KMS-11 (cell line): ENCODE results near the gene ANKRD44.

Experiments used
- H2AFZ ChIP-seq: fragments of 200-600 bp; sonication (generic); 2 replicates; pipeline ENCODE4 v1.6.1; 2016; ENCODE audit warnings: antibody characterized with exemption, mixed run types, low read depth
- H3K27ac ChIP-seq: fragments of 200-600 bp; sonication (generic); 2 replicates; pipeline ENCODE4 v1.6.1; 2016; ENCODE audit warnings: mild to moderate bottlenecking, mixed run types
- H3K27me3 ChIP-seq: fragments of 200-600 bp; sonication (generic); 2 replicates; pipeline ENCODE4 v1.6.1; 2017; ENCODE audit warnings: mild to moderate bottlenecking, low read depth, mixed run types, moderate library complexity; ENCODE audit not compliant: insufficient read depth
- H3K36me3 ChIP-seq: fragments of 200-600 bp; sonication (generic); 2 replicates; pipeline ENCODE4 v1.6.1; 2017; ENCODE audit warnings: mild to moderate bottlenecking, mixed run types; ENCODE audit not compliant: insufficient read depth
- H3K4me1 ChIP-seq: fragments of 200-600 bp; sonication (generic); 2 replicates; pipeline ENCODE4 v1.6.1; 2016; ENCODE audit warnings: mild to moderate bottlenecking, low read depth, mixed run types; ENCODE audit not compliant: poor library complexity, severe bottlenecking
- H3K4me2 ChIP-seq: fragments of 200-600 bp; sonication (generic); 2 replicates; pipeline ENCODE4 v1.7.0; 2016; ENCODE audit warnings: mild to moderate bottlenecking, mixed run types
- H3K4me3 ChIP-seq: fragments of 200-600 bp; sonication (generic); IDR thresholded peaks from 2 replicates; pipeline ENCODE4 v1.6.1; 2017; ENCODE audit warnings: low read depth, low read length, mixed read lengths; ENCODE audit not compliant: insufficient read depth
- H3K79me2 ChIP-seq: fragments of 200-600 bp; sonication (generic); 2 replicates; pipeline ENCODE4 v1.6.1; 2016; ENCODE audit warnings: low read depth, mixed run types; ENCODE audit not compliant: insufficient read depth
- H3K9ac ChIP-seq: fragments of 200-600 bp; sonication (generic); 2 replicates; pipeline ENCODE4 v1.6.1; 2016; ENCODE audit warnings: mild to moderate bottlenecking, mixed run types
- H4K20me1 ChIP-seq: fragments of 200-600 bp; sonication (generic); 2 replicates; pipeline ENCODE4 v1.6.1; 2016; ENCODE audit warnings: mild to moderate bottlenecking, mixed run types; ENCODE audit not compliant: insufficient read depth
- CTCF ChIP-seq: fragments of 200-600 bp; sonication (generic); conservative IDR thresholded peaks from 2 replicates; pipeline ENCODE4 v1.6.1; 2017; ENCODE audit warnings: low read depth, mild to moderate bottlenecking, antibody characterized with exemption, low read length, moderate library complexity, mixed read lengths

ANKRD44 gene

GRCh38 chr2:197149546-197149945, 161.0 kb downstream of the ANKRD44 start:
- Histone ChIP-seq H3K79me2 (no peaks in the 10 kb centered on the region), H3K27ac (no peak overlapping the region), H3K9ac (no peak overlapping the region), H3K4me3 (no peak overlapping the region), H4K20me1 (no peaks in the 10 kb centered on the region), H2AFZ (no peak overlapping the region), H3K27me3 (no peaks in the 10 kb centered on the region), H3K36me3 (no peaks in the 10 kb centered on the region), H3K4me2 (no peak overlapping the region), H3K4me1 (no peaks in the 10 kb centered on the region)
- TF ChIP-seq CTCF: no peak

- no peak for TF ChIP-seq CTCF
- Histone ChIP-seq H3K4me3 (no peak overlapping the region), H3K79me2 (no peaks in the 10 kb centered on the region), H2AFZ (no peak overlapping the region), H3K36me3 (no peaks in the 10 kb centered on the region), H3K9ac (no peak overlapping the region), H3K4me1 (no peaks in the 10 kb centered on the region), H3K4me2 (no peak overlapping the region), H3K27ac (no peak overlapping the region), H3K27me3 (no peaks in the 10 kb centered on the region), H4K20me1 (no peaks in the 10 kb centered on the region)
Measured at GRCh38 chr2:197148401-197148800, 162.2 kb downstream of the ANKRD44 start.

- no peak for TF ChIP-seq CTCF
- H3K36me3 ChIP-seq: no peaks in the 10 kb centered on the region
- H2AFZ ChIP-seq: no peak overlapping the region
- no peak overlapping the region for H3K9ac ChIP-seq
- H3K4me2 ChIP-seq: no peak overlapping the region
- no peaks in the 10 kb centered on the region for H3K79me2 ChIP-seq
- H3K4me3 ChIP-seq: no peak overlapping the region
- no peaks in the 10 kb centered on the region for H3K27me3 ChIP-seq
- H4K20me1 ChIP-seq: no peaks in the 10 kb centered on the region
- H3K4me1 ChIP-seq: no peaks in the 10 kb centered on the region
- no peak overlapping the region for H3K27ac ChIP-seq
Measured at GRCh38 chr2:197147942-197148341, 162.6 kb downstream of the ANKRD44 start.

- no peak overlapping the region for H3K9ac ChIP-seq
- no peaks in the 10 kb centered on the region for H3K79me2 ChIP-seq
- no peaks in the 10 kb centered on the region for H4K20me1 ChIP-seq
- H3K4me3 ChIP-seq: no peak overlapping the region
- H3K27ac ChIP-seq: no peak overlapping the region
- no peaks in the 10 kb centered on the region for H3K27me3 ChIP-seq
- TF ChIP-seq CTCF: no peak
- H3K4me2 ChIP-seq: no peak overlapping the region
- no peaks in the 10 kb centered on the region for H3K36me3 ChIP-seq
- H3K4me1 ChIP-seq: no peaks in the 10 kb centered on the region
- no peak overlapping the region for H2AFZ ChIP-seq
Measured at GRCh38 chr2:197146995-197147394, 163.6 kb downstream of the ANKRD44 start.
